Vagina (tissue), 2 donors: ENCODE results near the gene GNS. TPM values are rescaled to one million over a fixed set of nuclear protein-coding genes. Genes with fewer than 3 reads are reported as not detected.
"Not testable (repeated sequence)": the region's sequence is repeated elsewhere in the genome, so short reads cannot be mapped to it uniquely, and the experiment has no call there.

Source experiments
- DNase-seq, 2 donors: peaks; one replicate each; pipeline ENCODE4 v3.0.0-alpha.2; 2017; ENCODE audit errors: extremely low spot score in 2 of 2
- H3K27ac ChIP-seq: fragments of 200-600 bp; sonication (generic); one replicate; pipeline ENCODE4 v1.5.1; 2019
- H3K27me3 ChIP-seq: fragments of 200-600 bp; sonication (generic); one replicate; pipeline ENCODE4 v1.5.1; 2019
- H3K36me3 ChIP-seq, 2 donors: fragments of 200-600 bp; sonication (generic); one replicate each; pipeline ENCODE4 v1.5.1; 2017 to 2019
- H3K4me1 ChIP-seq: fragments of 200-600 bp; sonication (generic); one replicate; pipeline ENCODE4 v1.5.1; 2019
- H3K4me3 ChIP-seq, 2 donors: fragments of 200-600 bp; sonication (generic); 1 replicate in 1 of 2; 2 replicates in 1 of 2; pipeline ENCODE4 v1.5.1; 2016 to 2019
- H3K9me3 ChIP-seq: fragments of 200-600 bp; sonication (generic); one replicate; pipeline ENCODE4 v1.5.1; 2019
- POLR2A ChIP-seq, 2 donors: fragments of 450-650 bp; IDR thresholded peaks; one replicate each; pipeline ENCODE4 v1.6.1; 2017; ENCODE audit warnings: antibody characterized with exemption in 2 of 2, mild to moderate bottlenecking in 2 of 2, moderate library complexity in 2 of 2
- POLR2AphosphoS5 ChIP-seq, 2 donors: sonication (generic); formaldehyde crosslinking; IDR thresholded peaks; one replicate each; pipeline ENCODE4 v1.9.0; 2017; ENCODE audit warnings: antibody characterized with exemption in 2 of 2, mild to moderate bottlenecking in 2 of 2, low read depth in 1 of 2; ENCODE audit not compliant: insufficient read depth in 1 of 2
- intact Hi-C: fragments of 100-400 bp; cut with DNase I; formaldehyde crosslinking; loops from one replicate; pipeline ENCODE4 v1.15.1; 2023
- total RNA-seq: library from RNA; depleted of rRNA; stranded (reverse); fragments of >200 nt; gene quantifications from one replicate; pipeline ENCODE4 v1.2.3, GENCODE V29; 2016
- TF ChIP-seq, protein P1 (sequence below), 3 experiments: fragments of 450-650 bp in 2 of 3; fragments of 200-600 bp in 1 of 3; sonication (generic) in 1 of 3; IDR thresholded peaks; one replicate each; pipeline ENCODE4 v1.5.1; 2017 to 2019; ENCODE audit warnings: antibody characterized with exemption in 3 of 3, mild to moderate bottlenecking in 2 of 3, moderate library complexity in 2 of 3

GNS gene
- total RNA-seq, 1 donor from 2014 or later = 51.1 TPM

DNA sequence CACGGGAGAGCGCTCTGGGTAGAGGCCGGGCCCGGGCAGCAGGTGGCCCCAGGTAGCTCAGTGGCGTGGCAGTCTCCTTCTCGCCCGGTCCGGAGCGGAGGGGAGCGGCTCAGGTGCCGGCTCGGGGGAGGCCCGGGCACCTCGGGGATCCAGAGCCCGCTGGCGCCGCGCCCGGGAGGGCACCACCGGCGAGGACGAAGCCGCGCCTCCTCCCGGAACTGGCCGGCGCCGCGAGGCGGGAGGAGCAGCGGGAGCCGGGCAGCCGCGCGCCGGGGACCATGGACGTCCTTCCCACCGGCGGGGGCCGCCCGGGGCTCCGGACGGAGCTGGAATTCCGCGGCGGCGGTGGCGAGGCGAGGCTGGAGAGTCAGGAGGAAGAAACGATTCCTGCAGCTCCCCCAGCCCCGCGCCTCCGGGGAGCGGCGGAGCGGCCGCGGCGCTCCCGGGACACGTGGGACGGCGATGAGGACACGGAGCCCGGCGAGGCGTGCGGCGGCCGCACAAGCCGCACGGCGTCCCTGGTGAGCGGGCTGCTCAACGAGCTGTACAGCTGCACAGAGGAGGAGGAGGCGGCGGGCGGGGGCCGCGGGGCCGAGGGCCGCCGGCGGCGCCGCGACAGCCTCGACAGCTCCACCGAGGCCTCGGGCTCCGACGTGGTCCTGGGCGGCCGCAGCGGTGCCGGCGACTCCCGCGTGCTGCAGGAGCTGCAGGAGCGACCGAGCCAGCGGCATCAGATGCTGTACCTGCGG, 21.5 kb upstream of the GNS start:
- H3K36me3 ChIP-seq = no peaks in the 10 kb centered on the region
- H3K4me3 ChIP-seq = peak overlapping the region; percentile 45 to 52
- TF ChIP-seq, protein P1, sequence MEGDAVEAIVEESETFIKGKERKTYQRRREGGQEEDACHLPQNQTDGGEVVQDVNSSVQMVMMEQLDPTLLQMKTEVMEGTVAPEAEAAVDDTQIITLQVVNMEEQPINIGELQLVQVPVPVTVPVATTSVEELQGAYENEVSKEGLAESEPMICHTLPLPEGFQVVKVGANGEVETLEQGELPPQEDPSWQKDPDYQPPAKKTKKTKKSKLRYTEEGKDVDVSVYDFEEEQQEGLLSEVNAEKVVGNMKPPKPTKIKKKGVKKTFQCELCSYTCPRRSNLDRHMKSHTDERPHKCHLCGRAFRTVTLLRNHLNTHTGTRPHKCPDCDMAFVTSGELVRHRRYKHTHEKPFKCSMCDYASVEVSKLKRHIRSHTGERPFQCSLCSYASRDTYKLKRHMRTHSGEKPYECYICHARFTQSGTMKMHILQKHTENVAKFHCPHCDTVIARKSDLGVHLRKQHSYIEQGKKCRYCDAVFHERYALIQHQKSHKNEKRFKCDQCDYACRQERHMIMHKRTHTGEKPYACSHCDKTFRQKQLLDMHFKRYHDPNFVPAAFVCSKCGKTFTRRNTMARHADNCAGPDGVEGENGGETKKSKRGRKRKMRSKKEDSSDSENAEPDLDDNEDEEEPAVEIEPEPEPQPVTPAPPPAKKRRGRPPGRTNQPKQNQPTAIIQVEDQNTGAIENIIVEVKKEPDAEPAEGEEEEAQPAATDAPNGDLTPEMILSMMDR (IDR thresholded peaks at IDR 0.05) = no peak
- TF ChIP-seq POLR2A (IDR thresholded peaks at IDR 0.05) (no peak), POLR2AphosphoS5 (IDR thresholded peaks at IDR 0.05; ENCODE audit: insufficient read depth in 1 of 2, low read depth in 1 of 2) (no peak)
- no peaks in the 10 kb centered on the region for H3K27me3 ChIP-seq
- DNase-seq = no peak
- intact Hi-C loops = no loop called here
- H3K27ac ChIP-seq = peak overlapping the region; percentile 46
- H3K9me3 ChIP-seq = no peaks in the 10 kb centered on the region
- peaks cover 17% of the 10 kb centered on the region for H3K4me1 ChIP-seq

DNA sequence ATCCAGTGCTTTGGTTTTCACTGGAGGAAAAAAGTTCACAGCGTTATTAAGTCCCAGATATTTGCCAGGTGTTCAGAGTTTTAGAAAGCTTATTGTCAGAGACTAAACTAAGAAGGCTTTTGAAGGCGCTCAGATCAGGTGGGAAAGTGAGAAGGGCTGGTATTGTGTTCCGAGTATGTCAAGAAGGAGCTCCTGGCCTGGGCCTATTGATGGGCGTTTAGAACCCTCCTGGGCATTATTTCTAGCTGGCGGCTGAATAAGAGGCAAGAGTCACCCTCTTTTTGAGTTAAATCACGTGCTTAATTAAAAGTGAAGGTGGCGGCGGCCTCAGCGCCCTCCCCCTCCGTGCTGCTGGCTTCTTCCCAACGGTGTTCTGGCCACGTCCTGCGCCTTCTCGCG, 20.9 kb upstream of the GNS start:
- Histone ChIP-seq H3K27me3 (no peaks in the 10 kb centered on the region), H3K4me1 (peaks cover 17% of the 10 kb centered on the region), H3K4me3 (peak overlapping the region; percentile 45 to 52), H3K9me3 (no peaks in the 10 kb centered on the region), H3K27ac (no peak overlapping the region), H3K36me3 (no peaks in the 10 kb centered on the region)
- DNase-seq = no peak
- intact Hi-C loops = no loop called here
- TF ChIP-seq, protein P1 (IDR thresholded peaks at IDR 0.05) = no peak
- no peak for TF ChIP-seq POLR2A (IDR thresholded peaks at IDR 0.05)

DNA sequence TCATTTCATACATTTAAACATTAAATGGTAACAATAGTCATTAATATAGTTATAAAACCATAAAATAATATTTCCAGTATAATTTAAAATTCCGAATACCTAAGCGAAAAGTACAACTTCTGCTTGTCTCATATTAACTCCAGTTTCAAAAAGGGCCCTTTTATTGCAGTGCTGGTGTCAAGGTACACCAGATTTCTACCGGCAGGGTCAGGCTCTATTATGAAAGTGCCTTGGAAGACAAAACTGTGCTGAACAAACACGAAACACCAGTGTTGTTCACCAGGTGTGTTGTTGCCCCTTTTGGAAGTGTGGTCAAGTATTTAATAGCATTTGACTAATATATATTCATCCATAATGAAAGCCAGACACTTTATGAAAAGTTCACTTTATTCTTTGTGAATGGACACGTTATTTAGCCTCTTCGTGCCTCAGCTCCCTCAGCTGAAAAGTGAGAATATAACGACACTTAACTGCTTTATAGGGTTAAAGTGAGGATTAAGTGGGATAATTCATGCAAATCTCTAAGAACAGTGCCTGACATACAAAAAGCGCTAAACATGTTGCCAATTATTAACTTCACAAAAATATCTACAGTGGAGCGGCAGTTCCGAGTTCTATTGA, 20.3 kb upstream of the GNS start:
- Histone ChIP-seq H3K36me3 (no peaks in the 10 kb centered on the region), H3K27ac (no peak overlapping the region), H3K4me3 (no peak overlapping the region), H3K27me3 (no peaks in the 10 kb centered on the region), H3K4me1 (peaks cover 17% of the 10 kb centered on the region), H3K9me3 (no peaks in the 10 kb centered on the region)
- intact Hi-C loops = no loop called here
- DNase-seq = no peak
- TF ChIP-seq, protein P1 (IDR thresholded peaks at IDR 0.05) = no peak
- TF ChIP-seq POLR2A (IDR thresholded peaks at IDR 0.05) (no peak), POLR2AphosphoS5 (IDR thresholded peaks at IDR 0.05; ENCODE audit: insufficient read depth in 1 of 2, low read depth in 1 of 2) (no peak)

DNA sequence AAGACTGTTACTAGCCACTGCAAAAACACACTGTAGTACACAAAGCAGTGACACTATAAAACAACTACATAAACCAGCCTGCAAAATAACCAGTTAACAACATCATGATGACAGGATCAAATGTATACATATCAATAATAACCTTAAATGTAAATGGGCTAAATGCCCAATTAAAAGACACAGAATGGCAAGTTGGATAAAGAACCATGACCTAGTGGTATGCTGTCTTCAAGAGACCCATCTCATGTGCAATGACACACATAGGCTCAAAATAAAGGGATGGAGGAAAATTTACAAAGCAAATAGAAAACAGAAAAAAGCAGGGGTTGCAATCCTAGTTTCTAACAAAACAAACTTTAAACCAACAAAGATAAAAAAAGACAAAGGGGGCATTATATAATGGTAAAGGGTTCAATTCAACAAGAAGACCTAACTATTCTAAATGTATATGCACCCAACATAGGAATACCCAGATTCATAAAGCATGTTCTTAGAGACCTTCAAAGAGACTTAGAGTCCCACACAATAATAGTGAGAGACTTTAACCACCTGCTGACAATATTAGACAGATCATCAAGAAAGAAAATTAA, 16.0 kb upstream of the GNS start:
- H3K27me3 ChIP-seq, H3K4me1 ChIP-seq, H3K36me3 ChIP-seq, H3K4me3 ChIP-seq, DNase-seq, H3K27ac ChIP-seq, H3K9me3 ChIP-seq, intact Hi-C loops: not testable (repeated sequence)

DNA sequence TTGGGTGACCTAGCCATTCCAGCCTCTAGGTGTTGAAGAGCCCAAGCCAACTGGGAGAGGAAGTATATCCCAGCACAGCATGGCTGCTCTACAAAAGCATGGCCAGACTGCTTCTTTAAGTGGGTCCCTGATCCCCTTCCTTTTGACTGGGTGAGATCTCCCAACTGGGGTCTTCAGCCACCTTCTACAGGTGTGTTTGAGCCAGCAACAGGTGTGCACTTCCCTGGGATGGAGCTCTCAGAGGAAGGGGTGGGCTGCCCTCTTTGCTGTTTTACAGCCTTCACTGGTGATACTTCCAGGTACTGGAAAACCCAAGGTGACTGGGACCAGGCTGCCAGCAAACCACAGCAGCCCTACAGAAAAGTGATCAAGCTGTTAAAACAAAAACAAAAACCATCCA, 14.2 kb upstream of the GNS start:
- no peak overlapping the region for H3K27ac ChIP-seq
- intact Hi-C loops = no loop called here
- TF ChIP-seq POLR2A (IDR thresholded peaks at IDR 0.05) (no peak), POLR2AphosphoS5 (IDR thresholded peaks at IDR 0.05; ENCODE audit: insufficient read depth in 1 of 2, low read depth in 1 of 2) (no peak)
- TF ChIP-seq, protein P1 (IDR thresholded peaks at IDR 0.05) = no peak
- H3K27me3 ChIP-seq = no peaks in the 10 kb centered on the region
- H3K9me3 ChIP-seq = no peaks in the 10 kb centered on the region
- H3K4me3 ChIP-seq = no peak overlapping the region
- DNase-seq = no peak
- no peaks in the 10 kb centered on the region for H3K4me1 ChIP-seq
- H3K36me3 ChIP-seq = no peaks in the 10 kb centered on the region
